Esophagus muscularis mucosa (tissue), 4 donors: ENCODE data around the gene DNAI2. TPM values are rescaled to one million over a fixed set of nuclear protein-coding genes. Genes with fewer than 3 reads are reported as not detected.

Experiments used
- DNase-seq: peaks from one replicate; pipeline ENCODE4 v3.0.0-alpha.2; 2017; ENCODE audit errors: extremely low spot score
- H3K27ac ChIP-seq, 4 donors: fragments of 200-600 bp; sonication (generic); replicated peaks in 1 of 4; 1 replicate in 3 of 4; 2 replicates in 1 of 4; pipeline ENCODE4 v1.5.1; 2016 to 2019; ENCODE audit warnings: mild to moderate bottlenecking in 1 of 4
- H3K27me3 ChIP-seq, 4 donors: fragments of 200-600 bp; sonication (generic); one replicate each; pipeline versions ENCODE4 v1.5.1 to v1.6.0; 2016 to 2019
- H3K36me3 ChIP-seq, 4 donors: fragments of 200-600 bp; sonication (generic); one replicate each; pipeline ENCODE4 v1.5.1; 2016 to 2019
- H3K4me1 ChIP-seq, 4 donors: fragments of 200-600 bp; sonication (generic); one replicate each; pipeline ENCODE4 v1.5.1; 2016 to 2019
- H3K4me3 ChIP-seq, 4 donors: fragments of 200-600 bp; sonication (generic); 1 replicate in 2 of 4; 2 replicates in 2 of 4; pipeline ENCODE4 v1.5.1; 2016 to 2019; ENCODE audit warnings: mild to moderate bottlenecking in 4 of 4, moderate library complexity in 1 of 4
- H3K9me3 ChIP-seq, 4 donors: fragments of 200-600 bp; sonication (generic); 1 replicate in 3 of 4; 2 replicates in 1 of 4; pipeline ENCODE4 v1.5.1; 2016 to 2019
- CTCF ChIP-seq, 3 experiments: fragments of 200-600 bp in 2 of 3; fragments of 450-650 bp in 1 of 3; sonication (generic) in 2 of 3; IDR thresholded peaks; one replicate each; pipeline ENCODE4 v1.5.1; 2017 to 2019; ENCODE audit warnings: antibody characterized with exemption in 3 of 3, mild to moderate bottlenecking in 2 of 3, moderate library complexity in 1 of 3
- EP300 ChIP-seq: sonication (generic); formaldehyde crosslinking; IDR thresholded peaks from one replicate; pipeline ENCODE4 v1.6.1; 2017; ENCODE audit warnings: antibody characterized with exemption
- POLR2A ChIP-seq: fragments of 450-650 bp; IDR thresholded peaks from one replicate; pipeline ENCODE4 v1.6.1; 2017; ENCODE audit warnings: antibody characterized with exemption, moderate library complexity, mild to moderate bottlenecking, low read depth
- POLR2AphosphoS5 ChIP-seq, 2 donors: sonication (generic); formaldehyde crosslinking; IDR thresholded peaks; one replicate each; pipeline ENCODE4 v1.6.1; 2017; ENCODE audit warnings: antibody characterized with exemption in 2 of 2
- WGBS: methylation state at CpG from one replicate; pipeline ENCODE4 v1.1.5; 2018; 5-methylcytosine and 5-hydroxymethylcytosine counted together
- intact Hi-C: fragments of 100-400 bp; cut with DNase I; formaldehyde crosslinking; loops from one replicate; pipeline ENCODE4 v1.15.1; 2023
- total RNA-seq, 4 donors: library from RNA; depleted of rRNA; stranded (reverse); fragments of >200 nt; gene quantifications; one replicate each; pipeline versions ENCODE4 v1.1.0 to v1.2.1, GENCODE V29; 2016

Gene DNAI2
- total RNA-seq, 4 donors from 2014 or later: not detected

GRCh38 chr17:74362069-74362405 is 88.0 kb downstream of the DNAI2 start:
- Histone ChIP-seq H3K9me3 (no peaks in the 10 kb centered on the region), H3K4me3 (no peak overlapping the region), H3K4me1 (peaks cover 0 to 22% (median 16%) of the 10 kb centered on the region in 4 donors), H3K27me3 (peaks cover 0 to 67% (median 40%) of the 10 kb centered on the region in 4 donors), H3K36me3 (no peaks in the 10 kb centered on the region), H3K27ac (no peak overlapping the region)
- TF ChIP-seq CTCF (IDR thresholded peaks at IDR 0.05): no peak
- no peak for TF ChIP-seq POLR2AphosphoS5 (IDR thresholded peaks at IDR 0.05)
- no peak for TF ChIP-seq POLR2A
- TF ChIP-seq EP300: no peak
- intact Hi-C loops: loop anchor here (5.0 kb wide), 1 partner anchor 150 kb away; the partner anchor contains the start of gene TTYH2
- no CpG with 5 or more reads among the region's 9 CpGs for WGBS
- DNase-seq: no peak

- peaks cover 0 to 62% (median 31%) of the 10 kb centered on the region in 4 donors for H3K27me3 ChIP-seq
- H3K4me3 ChIP-seq: no peak overlapping the region
- intact Hi-C loops: loop anchor here (5.0 kb wide), 1 partner anchor 151 kb away; the partner anchor contains the start of gene TTYH2
- H3K4me1 ChIP-seq: peaks cover 0 to 15% (median 11%) of the 10 kb centered on the region in 4 donors
- no peaks in the 10 kb centered on the region for H3K9me3 ChIP-seq
- no peak for TF ChIP-seq POLR2A
- TF ChIP-seq POLR2AphosphoS5 (IDR thresholded peaks at IDR 0.05): no peak
- TF ChIP-seq CTCF (IDR thresholded peaks at IDR 0.05): no peak
- no peak for TF ChIP-seq EP300
- no peaks in the 10 kb centered on the region for H3K36me3 ChIP-seq
- H3K27ac ChIP-seq: no peak overlapping the region
- WGBS: 64% methylated on average over 13 of the region's 14 CpGs
- no peak for DNase-seq
These were observed 88.9 kb downstream of the DNAI2 start for GRCh38 chr17:74362810-74363498.

Other genes with a start within 250 kb of the DNAI2 start
- gene RPL38, start 70.6 kb upstream of the DNAI2 start, total RNA-seq: 1,000 to 10,000 TPM in 2 of 4 donors, 100 to 1,000 TPM in 2; 445 to 1,296 (median 979) TPM
- 10 to 100 TPM in 1 of 4 donors, 1 to 10 TPM in 3; 5.8 to 11.3 (median 7.9) TPM for gene TTYH2, start 60.7 kb upstream of the DNAI2 start, total RNA-seq
- 1 to 10 TPM in 3 of 4 donors, under 1 TPM in 1; under 0.01 to 3.8 (median 1.3) TPM for gene KIF19, start 52.0 kb downstream of the DNAI2 start, total RNA-seq
- gene BTBD17, start 87.6 kb downstream of the DNAI2 start, total RNA-seq: under 1 TPM in 1 of 4 donors, not detected in 3; 0.17 TPM
- under 1 TPM in 3 of 4 donors, not detected in 1; 0.39 to 0.83 (median 0.40) TPM for gene GPR142, start 93.3 kb downstream of the DNAI2 start, total RNA-seq
- gene GPRC5C, start 157.9 kb downstream of the DNAI2 start, total RNA-seq: 10 to 100 TPM; 12.6 to 23.6 (median 14.5) TPM
- 1 to 10 TPM; 1.2 to 4.1 (median 2.4) TPM for gene CD300A, start 192.4 kb downstream of the DNAI2 start, total RNA-seq